CD4-positive, alpha-beta T cell (primary cell): Measurements from ENCODE around the gene BCL2. TPM values are rescaled to one million over a fixed set of nuclear protein-coding genes. Genes with fewer than 3 reads are reported as not detected.
A peak's percentile ranks its signal among the peaks of the same experiment; 100 is the strongest.

Source experiments
- ATAC-seq: fragments of 200-7000 bp; cut with Tn5 transposase; one replicate; pipeline ENCODE4 v1.10.0; 2022; ENCODE audit warnings: mild to moderate bottlenecking; ENCODE audit not compliant: poor library complexity
- CTCF ChIA-PET: fragments of 350-600 bp; sonication (Branson Sonifier 250); formaldehyde crosslinking; loops from one replicate; lab custom pipeline; 2021; ENCODE audit warnings: antibody characterized with exemption, inconsistent platforms; lab: Charles Lee
- POLR2A ChIA-PET: fragments of 350-600 bp; sonication (Branson Sonifier 250); formaldehyde crosslinking; loops from one replicate; lab custom pipeline; 2021; ENCODE audit warnings: antibody characterized with exemption, inconsistent platforms; lab: Charles Lee
- DNase-seq, 14 experiments: peaks; one replicate each; pipeline ENCODE4 v3.0.0-alpha.2; 2013 to 2020; ENCODE audit warnings: mixed read lengths in 2 of 14
- H3K27ac ChIP-seq, 2 donors: one replicate each; pipeline versions ENCODE4 v1.5.1 to v1.7.0; 2013; ENCODE audit warnings: low read length in 2 of 2, low read depth in 1 of 2, mild to moderate bottlenecking in 1 of 2
- H3K27me3 ChIP-seq, 2 experiments: 1 replicate in 1 of 2; 2 replicates in 1 of 2; pipeline versions ENCODE4 v1.6.1 to v1.7.0; 2013; ENCODE audit warnings: low read length in 2 of 2, control low read depth in 1 of 2, mild to moderate bottlenecking in 1 of 2, moderate library complexity in 1 of 2; ENCODE audit not compliant: insufficient read depth in 2 of 2, control insufficient read depth in 1 of 2
- H3K36me3 ChIP-seq: one replicate; pipeline ENCODE4 v1.6.1; 2013; ENCODE audit warnings: low read length, control low read depth; ENCODE audit not compliant: insufficient read depth
- H3K4me1 ChIP-seq: one replicate; pipeline ENCODE4 v1.6.1; 2013; ENCODE audit warnings: low read length, control low read depth; ENCODE audit not compliant: insufficient read depth
- H3K4me3 ChIP-seq: one replicate; pipeline ENCODE4 v1.5.1; 2013; ENCODE audit warnings: mild to moderate bottlenecking, low read length, moderate library complexity
- H3K9me3 ChIP-seq, 2 experiments: 1 replicate in 1 of 2; 2 replicates in 1 of 2; pipeline versions ENCODE4 v1.6.1 to v1.7.0; 2013; ENCODE audit warnings: low read length in 2 of 2, mild to moderate bottlenecking in 2 of 2, control low read depth in 1 of 2, moderate library complexity in 1 of 2; ENCODE audit not compliant: control insufficient read depth in 1 of 2, insufficient read depth in 1 of 2
- H3K27ac Mint-ChIP-seq: one replicate; pipeline ENCODE4 v1.8.0; 2020; ENCODE audit warnings: mixed read lengths
- H3K27me3 Mint-ChIP-seq: one replicate; pipeline ENCODE4 v1.8.0; 2021; ENCODE audit warnings: mixed read lengths
- H3K36me3 Mint-ChIP-seq: one replicate; pipeline ENCODE4 v1.8.0; 2021; ENCODE audit warnings: low read depth, mixed read lengths
- H3K4me1 Mint-ChIP-seq: one replicate; pipeline ENCODE4 v1.8.0; 2021; ENCODE audit warnings: low read depth, mixed read lengths
- H3K4me3 Mint-ChIP-seq: one replicate; pipeline ENCODE4 v1.8.0; 2020; ENCODE audit warnings: mild to moderate bottlenecking, mixed read lengths
- H3K9me3 Mint-ChIP-seq: one replicate; pipeline ENCODE4 v1.8.0; 2020; ENCODE audit warnings: mixed read lengths
- intact Hi-C, 2 experiments: fragments of 100-400 bp; cut with DNase I in 1 of 2; cut with micrococcal nuclease in 1 of 2; formaldehyde crosslinking; loops; one replicate each; pipeline versions ENCODE4 v1.15.1 to v1.9.0; 2023 to 2025; cut with DNase I, micrococcal nuclease
- total RNA-seq, 174 experiments: library from RNA in 2 of 174; stranded (reverse) in 2 of 174; gene quantifications; one replicate each; pipeline ENCODE4 v1.2.3 and lab custom pipeline; 2021 to 2026
- TF ChIP-seq, protein P1 (sequence below): fragments of 200-600 bp; IDR thresholded peaks from one replicate; pipeline ENCODE4 v1.8.0; 2022; ENCODE audit warnings: antibody characterized with exemption, mild to moderate bottlenecking

The BCL2 gene
- total RNA-seq, 2 experiments from 2014 or later: 40.1 to 40.3 TPM

DNA sequence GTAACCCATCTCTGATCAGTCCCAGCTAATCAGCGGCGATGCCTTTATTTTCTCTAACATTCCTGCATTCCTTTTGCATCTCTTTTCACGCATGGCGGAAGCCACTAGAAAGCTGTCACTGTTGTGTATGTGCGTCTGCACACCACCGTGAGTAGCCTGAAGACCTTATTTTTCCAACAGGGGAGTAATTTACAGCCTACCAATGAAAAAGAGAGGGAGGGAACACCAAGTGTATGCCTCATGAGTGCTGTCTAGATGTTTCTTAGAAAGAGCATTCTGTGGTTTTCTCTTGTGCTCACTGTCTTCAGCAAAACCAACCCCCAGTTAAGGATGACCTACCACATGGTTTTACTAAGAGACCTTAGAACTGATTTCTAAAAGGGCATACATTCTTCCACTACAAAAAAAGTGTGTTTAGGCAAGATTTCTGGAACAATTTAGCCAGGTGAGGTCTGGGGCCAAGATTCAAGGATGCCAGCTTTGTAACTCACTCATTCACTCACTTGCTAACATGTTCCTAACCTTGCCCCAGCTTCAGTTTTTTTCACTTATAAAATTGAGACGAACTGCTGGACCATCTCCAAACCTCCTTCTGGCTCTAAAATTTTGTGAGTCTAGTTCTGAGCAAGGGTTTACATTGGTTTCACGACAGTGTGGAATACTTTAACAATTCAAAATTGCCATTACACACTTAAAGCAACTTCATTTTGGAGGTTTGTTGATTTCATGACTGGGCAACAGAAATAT lies 51.4 kb downstream of the BCL2 start:
- peak overlapping the region; percentile 19 for H3K27ac Mint-ChIP-seq
- Histone ChIP-seq H3K36me3 (peaks cover 8% of the 10 kb centered on the region), H3K4me3 (no peak overlapping the region), H3K9me3 (no peaks in the 10 kb centered on the region), H3K27me3 (no peaks in the 10 kb centered on the region), H3K27ac (no peak overlapping the region), H3K4me1 (peaks cover 31% of the 10 kb centered on the region)
- DNase-seq (peak in 1 of 14 experiments; percentile 51), ATAC-seq (peak; percentile 54)
- POLR2A ChIA-PET: interaction anchor here (1.0 to 1.8 kb wide), 3 partner anchors 10 to 96 kb away, joined by 4 to 6 read pairs (median 5); no protein-coding TSS in a partner anchor
- intact Hi-C loops: loop anchor here in 1 of 2 experiments (2.0 to 10.0 kb wide), 2 partner anchors 19 to 47 kb away; partner anchors contain the start of gene BCL2
- H3K9me3 Mint-ChIP-seq: no peaks in the 10 kb centered on the region
- peaks cover 63% of the 10 kb centered on the region for H3K4me1 Mint-ChIP-seq
- peak overlapping the region; percentile 26 for H3K4me3 Mint-ChIP-seq
- TF ChIP-seq, protein P1, sequence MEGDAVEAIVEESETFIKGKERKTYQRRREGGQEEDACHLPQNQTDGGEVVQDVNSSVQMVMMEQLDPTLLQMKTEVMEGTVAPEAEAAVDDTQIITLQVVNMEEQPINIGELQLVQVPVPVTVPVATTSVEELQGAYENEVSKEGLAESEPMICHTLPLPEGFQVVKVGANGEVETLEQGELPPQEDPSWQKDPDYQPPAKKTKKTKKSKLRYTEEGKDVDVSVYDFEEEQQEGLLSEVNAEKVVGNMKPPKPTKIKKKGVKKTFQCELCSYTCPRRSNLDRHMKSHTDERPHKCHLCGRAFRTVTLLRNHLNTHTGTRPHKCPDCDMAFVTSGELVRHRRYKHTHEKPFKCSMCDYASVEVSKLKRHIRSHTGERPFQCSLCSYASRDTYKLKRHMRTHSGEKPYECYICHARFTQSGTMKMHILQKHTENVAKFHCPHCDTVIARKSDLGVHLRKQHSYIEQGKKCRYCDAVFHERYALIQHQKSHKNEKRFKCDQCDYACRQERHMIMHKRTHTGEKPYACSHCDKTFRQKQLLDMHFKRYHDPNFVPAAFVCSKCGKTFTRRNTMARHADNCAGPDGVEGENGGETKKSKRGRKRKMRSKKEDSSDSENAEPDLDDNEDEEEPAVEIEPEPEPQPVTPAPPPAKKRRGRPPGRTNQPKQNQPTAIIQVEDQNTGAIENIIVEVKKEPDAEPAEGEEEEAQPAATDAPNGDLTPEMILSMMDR: no peak
- CTCF ChIA-PET: interaction anchor here (0.8 to 1.9 kb wide), 2 partner anchors 50 to 113 kb away, joined by 3 to 7 read pairs; no protein-coding TSS in a partner anchor
- no peaks in the 10 kb centered on the region for H3K27me3 Mint-ChIP-seq
- H3K36me3 Mint-ChIP-seq: peaks cover 2% of the 10 kb centered on the region

DNA sequence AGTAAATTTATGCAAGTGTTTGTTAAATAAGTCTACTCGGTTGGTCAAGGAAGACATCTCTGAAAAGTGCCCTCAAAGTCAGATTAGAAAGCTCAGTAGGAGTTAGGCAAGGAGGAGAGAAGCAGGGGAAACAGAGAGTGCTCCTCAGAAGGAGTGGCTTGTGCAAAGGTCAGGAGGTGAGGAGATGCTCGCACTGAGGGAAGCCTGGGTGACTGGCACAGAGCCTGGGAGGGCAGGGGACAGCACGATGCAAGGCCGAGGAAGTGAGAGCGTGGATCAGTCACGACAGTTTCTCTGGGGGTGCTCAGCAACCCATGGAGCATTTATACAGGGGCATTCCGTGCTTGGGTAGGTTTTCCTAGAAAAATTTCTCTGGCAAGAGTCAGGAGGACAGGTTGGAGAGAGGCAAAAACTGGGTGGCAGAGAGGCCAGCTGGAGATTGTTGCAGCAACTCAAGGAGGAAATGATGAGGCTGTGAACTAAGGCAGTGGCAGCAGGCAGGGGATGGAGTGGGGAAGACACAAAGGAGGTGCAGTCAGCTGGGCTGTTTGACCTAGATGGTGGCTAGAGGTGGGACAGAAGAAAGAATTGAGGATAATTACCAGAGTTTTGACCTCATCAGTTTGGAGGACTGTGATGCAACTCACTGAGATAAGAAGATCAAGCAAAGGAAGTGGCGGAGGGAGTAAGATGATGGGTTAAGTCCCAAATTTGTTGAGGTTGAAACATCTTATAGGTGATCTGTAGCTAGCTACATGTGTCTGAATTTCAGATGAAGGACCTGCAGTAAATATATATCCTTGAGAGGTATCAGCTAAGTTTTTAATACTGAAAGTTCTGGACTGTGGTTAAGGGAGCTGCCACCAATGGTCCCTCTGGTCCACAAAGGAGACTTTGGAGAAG lies 52.4 kb downstream of the BCL2 start:
- intact Hi-C loops: loop anchor here in 1 of 2 experiments (2.0 to 10.0 kb wide), 2 partner anchors 20 to 48 kb away; partner anchors contain the start of gene BCL2
- Histone ChIP-seq H3K4me1 (peaks cover 29% of the 10 kb centered on the region), H3K9me3 (no peaks in the 10 kb centered on the region), H3K4me3 (no peak overlapping the region), H3K27me3 (no peaks in the 10 kb centered on the region), H3K36me3 (peaks cover 16% of the 10 kb centered on the region), H3K27ac (peak overlapping the region in 1 of 2 donors; percentile 28)
- DNase-seq: peak in 1 of 14 experiments; percentile 14
- Mint-ChIP-seq H3K4me1 (peaks cover 53% of the 10 kb centered on the region), H3K9me3 (no peaks in the 10 kb centered on the region), H3K36me3 (peaks cover 4% of the 10 kb centered on the region), H3K4me3 (no peak overlapping the region), H3K27me3 (no peaks in the 10 kb centered on the region), H3K27ac (peak overlapping the region; percentile 19)
- ChIA-PET CTCF (interaction anchor here (0.6 to 1.9 kb wide), 5 partner anchors 13 to 112 kb away, joined by 3 to 7 read pairs (median 3); no protein-coding TSS in a partner anchor), POLR2A (interaction anchor here (1.1 to 1.8 kb wide), 2 partner anchors 11 to 51 kb away, joined by 3 to 5 read pairs; no protein-coding TSS in a partner anchor)
- TF ChIP-seq, protein P1: no peak
- ATAC-seq: no peak

DNA sequence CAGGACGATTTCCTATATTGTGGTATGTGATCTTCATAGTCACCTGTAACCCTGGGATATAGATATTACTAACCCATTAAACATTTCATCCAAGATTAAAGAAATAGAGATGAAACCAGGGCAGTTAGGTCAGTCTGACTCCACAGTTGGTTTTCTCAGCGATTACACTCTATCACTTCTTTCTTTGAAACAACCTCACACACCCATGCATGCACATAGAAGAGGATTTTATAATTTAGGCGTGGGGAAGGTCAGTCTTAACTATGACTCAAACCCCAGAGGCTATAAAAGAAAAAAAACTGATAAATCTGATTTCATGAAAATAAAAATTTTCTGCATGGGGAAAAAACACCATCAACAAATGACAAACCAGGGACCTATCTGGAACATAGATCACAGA lies 54.2 kb downstream of the BCL2 start:
- no peaks in the 10 kb centered on the region for H3K27me3 Mint-ChIP-seq
- TF ChIP-seq, protein P1: no peak
- Histone ChIP-seq H3K27ac (no peak overlapping the region), H3K9me3 (no peaks in the 10 kb centered on the region), H3K4me1 (peaks cover 32% of the 10 kb centered on the region), H3K4me3 (no peak overlapping the region), H3K36me3 (peaks cover 17% of the 10 kb centered on the region), H3K27me3 (no peaks in the 10 kb centered on the region)
- H3K4me1 Mint-ChIP-seq: peaks cover 46% of the 10 kb centered on the region
- intact Hi-C loops: loop anchor here in 1 of 2 experiments (10.0 kb wide), 1 partner anchor 49 kb away; the partner anchor contains the start of gene BCL2
- POLR2A ChIA-PET: interaction anchor here (0.8 kb wide), 1 partner anchor 9 kb away, joined by 4 read pairs; no protein-coding TSS in a partner anchor
- no peak overlapping the region for H3K4me3 Mint-ChIP-seq
- CTCF ChIA-PET: interaction anchor here (1.0 kb wide), 1 partner anchor 53 kb away, joined by 3 read pairs; no protein-coding TSS in a partner anchor
- no peaks in the 10 kb centered on the region for H3K9me3 Mint-ChIP-seq
- peaks cover 9% of the 10 kb centered on the region for H3K36me3 Mint-ChIP-seq
- ATAC-seq (no peak), DNase-seq (no peak)
- H3K27ac Mint-ChIP-seq: no peak overlapping the region
